Suprapubic skin (tissue), 3 donors: ENCODE measurements around the gene COL6A3.

Source experiments
- CTCF ChIP-seq, 2 donors: fragments of 200-600 bp in 1 of 2; fragments of 450-650 bp in 1 of 2; sonication (generic) in 1 of 2; IDR thresholded peaks; one replicate each; pipeline ENCODE4 v1.5.1; 2016 to 2019; ENCODE audit warnings: antibody characterized with exemption in 2 of 2, mild to moderate bottlenecking in 1 of 2, moderate library complexity in 1 of 2
- EP300 ChIP-seq: sonication (generic); formaldehyde crosslinking; IDR thresholded peaks from one replicate; pipeline ENCODE4 v1.6.1; 2017; ENCODE audit warnings: antibody characterized with exemption
- POLR2A ChIP-seq, 2 donors: fragments of 450-650 bp; IDR thresholded peaks; one replicate each; pipeline ENCODE4 v1.6.1; 2017; ENCODE audit warnings: antibody characterized with exemption in 2 of 2, mild to moderate bottlenecking in 2 of 2, moderate library complexity in 2 of 2

GRCh38 chr2:237345411-237345810, 68.6 kb downstream of the COL6A3 start:
- TF ChIP-seq CTCF (IDR thresholded peaks at IDR 0.05) (no peak), POLR2A (IDR thresholded peaks at IDR 0.05) (no peak), EP300 (no peak)
